ENCODE data around the gene TRIM31. TPM values are rescaled to one million over a fixed set of nuclear protein-coding genes. Genes with fewer than 3 reads are reported as not detected.
A peak's percentile ranks its signal among the peaks of the same experiment; 100 is the strongest.

TRIM31 gene
- polyA plus RNA-seq, 1 donor from 2014 or later, result not detected

DNA sequence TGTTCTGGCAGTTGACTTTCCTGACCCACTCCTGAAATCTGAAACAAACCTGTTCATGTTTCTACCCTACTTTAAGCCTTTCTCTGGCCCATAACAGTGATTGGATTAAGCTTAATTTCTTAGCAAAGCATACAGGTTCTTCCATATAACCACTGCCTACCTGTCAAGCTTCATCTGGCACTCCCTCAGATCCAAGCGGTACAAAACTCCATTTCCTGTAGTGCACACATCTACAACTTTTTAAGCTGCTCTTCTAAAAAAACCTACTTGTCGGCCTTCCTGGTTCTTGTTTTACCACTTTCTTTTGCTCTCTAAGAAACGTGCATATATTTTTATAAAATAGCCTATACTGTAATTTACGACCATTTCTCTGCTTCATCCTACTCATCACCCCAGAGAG, 46.8 kb downstream of the TRIM31 start:
- peaks cover 7% of the 10 kb centered on the region for H3K27me3 ChIP-seq (ENCODE audit: insufficient read depth, low read depth, low read length)
- H3K79me2 ChIP-seq (replicated peaks; ENCODE audit: insufficient read depth, low read length), result peaks cover 29% of the 10 kb centered on the region
- H3K9me2 ChIP-seq (ENCODE audit: insufficient read depth, low read length), result no peaks in the 10 kb centered on the region
- peaks cover 7% of the 10 kb centered on the region for H3F3A ChIP-seq (ENCODE audit: insufficient read depth, low read length, poor library complexity, severe bottlenecking)
- H3K4me2 ChIP-seq (ENCODE audit: low read length), result peak overlapping the region; percentile 80
- no peaks in the 10 kb centered on the region for H4K20me1 ChIP-seq (ENCODE audit: insufficient read depth)
- H3K27ac ChIP-seq (ENCODE audit: low read length), result peak overlapping the region; percentile 98
- no peak for TF ChIP-seq EP300 (conservative IDR thresholded peaks at IDR 0.05; ENCODE audit: poor library complexity, severe bottlenecking)
- TF ChIP-seq RAD21 (conservative IDR thresholded peaks at IDR 0.05), result no peak
- TF ChIP-seq REST (IDR thresholded peaks at IDR 0.05; ENCODE audit: borderline replicate concordance), result no peak
- TF ChIP-seq, protein P1, sequence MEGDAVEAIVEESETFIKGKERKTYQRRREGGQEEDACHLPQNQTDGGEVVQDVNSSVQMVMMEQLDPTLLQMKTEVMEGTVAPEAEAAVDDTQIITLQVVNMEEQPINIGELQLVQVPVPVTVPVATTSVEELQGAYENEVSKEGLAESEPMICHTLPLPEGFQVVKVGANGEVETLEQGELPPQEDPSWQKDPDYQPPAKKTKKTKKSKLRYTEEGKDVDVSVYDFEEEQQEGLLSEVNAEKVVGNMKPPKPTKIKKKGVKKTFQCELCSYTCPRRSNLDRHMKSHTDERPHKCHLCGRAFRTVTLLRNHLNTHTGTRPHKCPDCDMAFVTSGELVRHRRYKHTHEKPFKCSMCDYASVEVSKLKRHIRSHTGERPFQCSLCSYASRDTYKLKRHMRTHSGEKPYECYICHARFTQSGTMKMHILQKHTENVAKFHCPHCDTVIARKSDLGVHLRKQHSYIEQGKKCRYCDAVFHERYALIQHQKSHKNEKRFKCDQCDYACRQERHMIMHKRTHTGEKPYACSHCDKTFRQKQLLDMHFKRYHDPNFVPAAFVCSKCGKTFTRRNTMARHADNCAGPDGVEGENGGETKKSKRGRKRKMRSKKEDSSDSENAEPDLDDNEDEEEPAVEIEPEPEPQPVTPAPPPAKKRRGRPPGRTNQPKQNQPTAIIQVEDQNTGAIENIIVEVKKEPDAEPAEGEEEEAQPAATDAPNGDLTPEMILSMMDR (IDR thresholded peaks at IDR 0.05; ENCODE audit: poor library complexity, severe bottlenecking), result no peak
- TF ChIP-seq POLR2AphosphoS5 (IDR thresholded peaks at IDR 0.05), result no peak
- no peak for TF ChIP-seq MXI1 (conservative IDR thresholded peaks at IDR 0.05; ENCODE audit: poor library complexity, severe bottlenecking)
- peak overlapping the region; percentile 76 for H3K4me3 ChIP-seq (ENCODE audit: low read length)
- no peaks in the 10 kb centered on the region for H3K36me3 ChIP-seq (ENCODE audit: insufficient read depth, low read length)
- H2AFZ ChIP-seq (ENCODE audit: low read depth, low read length), result peak overlapping the region; percentile 65
- H3K9me3 ChIP-seq (ENCODE audit: low read length), result no peaks in the 10 kb centered on the region
- peak overlapping the region; percentile 93 for H3K9ac ChIP-seq (ENCODE audit: low read length)

DNA sequence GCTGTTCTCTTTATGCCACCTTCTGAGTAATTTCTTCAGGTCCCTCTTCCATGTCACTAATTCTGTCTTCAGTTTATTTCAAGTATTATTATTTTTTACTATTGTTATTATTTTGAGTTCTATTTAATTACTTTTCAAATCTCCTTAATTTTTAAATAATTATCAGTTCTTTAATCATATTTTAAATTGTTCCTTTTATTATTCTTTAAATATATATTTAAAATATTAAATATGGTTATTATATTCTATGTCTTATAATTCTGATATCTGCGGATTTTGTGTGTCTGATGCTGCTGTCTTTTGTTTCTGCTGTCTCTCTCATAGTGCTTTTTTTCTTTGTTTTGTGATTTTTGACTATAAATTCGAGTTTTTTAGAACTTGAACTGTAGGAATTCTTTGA, 49.6 kb downstream of the TRIM31 start:
- H2AFZ ChIP-seq (ENCODE audit: low read depth, low read length), result no peak overlapping the region
- H3K9ac ChIP-seq (ENCODE audit: low read length), result no peak overlapping the region
- H3K9me3 ChIP-seq (ENCODE audit: low read length), result no peaks in the 10 kb centered on the region
- no peaks in the 10 kb centered on the region for H3K36me3 ChIP-seq (ENCODE audit: insufficient read depth, low read length)
- H3F3A ChIP-seq (ENCODE audit: insufficient read depth, low read length, poor library complexity, severe bottlenecking), result peaks cover 11% of the 10 kb centered on the region
- no peaks in the 10 kb centered on the region for H3K27me3 ChIP-seq (ENCODE audit: insufficient read depth, low read depth, low read length)
- H3K4me3 ChIP-seq (ENCODE audit: low read length), result no peak overlapping the region
- no peak overlapping the region for H3K27ac ChIP-seq (ENCODE audit: low read length)
- H3K79me2 ChIP-seq (replicated peaks; ENCODE audit: insufficient read depth, low read length), result peaks cover 26% of the 10 kb centered on the region
- no peaks in the 10 kb centered on the region for H3K9me2 ChIP-seq (ENCODE audit: insufficient read depth, low read length)
- H3K4me2 ChIP-seq (ENCODE audit: low read length), result no peak overlapping the region
- no peaks in the 10 kb centered on the region for H4K20me1 ChIP-seq (ENCODE audit: insufficient read depth)
- TF ChIP-seq, protein P1 (IDR thresholded peaks at IDR 0.05; ENCODE audit: poor library complexity, severe bottlenecking), result no peak
- TF ChIP-seq EP300 (conservative IDR thresholded peaks at IDR 0.05; ENCODE audit: poor library complexity, severe bottlenecking) (no peak), MXI1 (conservative IDR thresholded peaks at IDR 0.05; ENCODE audit: poor library complexity, severe bottlenecking) (no peak), RAD21 (conservative IDR thresholded peaks at IDR 0.05) (no peak), EZH2 (IDR thresholded peaks at IDR 0.05; ENCODE audit: borderline replicate concordance, insufficient read depth, low read length, poor library complexity, severe bottlenecking) (no peak), TAF1 (IDR thresholded peaks at IDR 0.05; ENCODE audit: low read depth) (no peak), POLR2AphosphoS5 (IDR thresholded peaks at IDR 0.05) (no peak), SMC3 (conservative IDR thresholded peaks at IDR 0.05; ENCODE audit: poor library complexity) (no peak), REST (IDR thresholded peaks at IDR 0.05; ENCODE audit: borderline replicate concordance) (no peak)

All from neural cell (in vitro differentiated cells).